ENCODE data around the gene DHCR24.

- TF ChIP-seq CTCF (conservative IDR thresholded peaks at IDR 0.05; ENCODE audit: low read length) (no peak), EZH2phosphoT487 (IDR thresholded peaks at IDR 0.05; ENCODE audit: borderline replicate concordance) (no peak)
These were observed 36.3 kb downstream of the DHCR24 start for GRCh38 chr1:54850737-54851136.

Data from Loucy (cell line).